ENCODE results near the gene CXCL1.

DNA sequence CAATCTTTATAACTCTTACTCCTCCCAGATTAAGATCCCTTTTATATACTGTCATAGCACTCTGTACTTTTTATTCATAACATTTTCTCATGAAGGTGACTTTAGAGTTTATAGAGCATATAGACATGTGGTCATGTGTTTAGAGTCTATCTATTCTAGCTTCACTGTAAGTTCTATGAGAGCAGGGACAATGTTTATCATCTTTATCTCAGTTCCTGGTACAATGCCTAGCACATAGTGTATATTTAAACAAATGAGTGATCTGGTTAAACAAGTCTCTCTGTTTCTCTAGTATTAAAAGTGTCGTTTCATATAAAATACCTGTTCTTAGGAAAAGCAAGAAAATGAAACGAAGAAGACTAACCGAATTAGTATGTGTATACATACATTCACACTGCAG is 29.5 kb upstream of the CXCL1 start:
- no peak for TF ChIP-seq POLR2AphosphoS5 (IDR thresholded peaks at IDR 0.05; ENCODE audit: borderline replicate concordance, low read depth, low read length)
- no peak for TF ChIP-seq EZH2 (IDR thresholded peaks at IDR 0.05)
